ENCODE results near the gene GTF3C5.
A peak's percentile ranks its signal among the peaks of the same experiment; 100 is the strongest.

The GTF3C5 gene

GRCh38 chr9:133051281-133051900 is 20.6 kb downstream of the GTF3C5 start:
- H3K27me3 ChIP-seq (ENCODE audit: control insufficient read depth in 3 of 3, insufficient read depth in 3 of 3, low read depth in 1 of 3, low read length in 3 of 3) = no peaks in the 10 kb centered on the region
- no CpG with 5 or more reads among the region's 20 CpGs for WGBS, 2 donors (ENCODE audit: extremely low coverage in 2 of 2, insufficient read length in 2 of 2, insufficient replicate concordance in 1 of 2)
- no peak overlapping the region for H3K4ac ChIP-seq (ENCODE audit: low read length)
- H4K8ac ChIP-seq (ENCODE audit: low read depth, low read length) = no peak overlapping the region
- no peak overlapping the region for H3K27ac ChIP-seq (replicated peaks; ENCODE audit: low read length)
- no peak overlapping the region for H3K14ac ChIP-seq (ENCODE audit: low read length)
- no peak overlapping the region for H4K91ac ChIP-seq (ENCODE audit: low read depth, low read length, poor library complexity)
- peaks cover 66 to 97% of the 10 kb centered on the region in 2 donors for H3K36me3 ChIP-seq (replicated peaks in 1 of 2; ENCODE audit: control insufficient read depth in 2 of 2, insufficient read depth in 2 of 2, low read length in 2 of 2)
- H2BK5ac ChIP-seq (ENCODE audit: low read length) = no peak overlapping the region
- H2BK120ac ChIP-seq (ENCODE audit: low read depth, low read length) = no peak overlapping the region
- no peaks in the 10 kb centered on the region for H3K4me1 ChIP-seq (ENCODE audit: control insufficient read depth in 2 of 2, insufficient read depth in 1 of 2, low read depth in 1 of 2, low read length in 2 of 2)
- H2AK5ac ChIP-seq (ENCODE audit: low read depth, low read length) = no peak overlapping the region
- H3K4me2 ChIP-seq (ENCODE audit: insufficient read depth, low read length, poor library complexity, severe bottlenecking) = no peak overlapping the region
- DNase-seq (ENCODE audit: low spot score) = no peak
- no peak overlapping the region for H2AFZ ChIP-seq (ENCODE audit: low read length)
- H2BK15ac ChIP-seq (ENCODE audit: low read length) = no peak overlapping the region
- H3K9ac ChIP-seq (ENCODE audit: low read depth, low read length, poor library complexity) = no peak overlapping the region
- H3K9me3 ChIP-seq (replicated peaks in 1 of 2; ENCODE audit: control insufficient read depth in 2 of 2, insufficient read depth in 1 of 2, low read depth in 1 of 2, low read length in 2 of 2) = no peaks in the 10 kb centered on the region
- no peak overlapping the region for H3K23ac ChIP-seq (ENCODE audit: low read depth, low read length, poor library complexity)
- H3K79me1 ChIP-seq (ENCODE audit: low read depth, low read length) = peaks cover 7% of the 10 kb centered on the region
- H3K18ac ChIP-seq (ENCODE audit: low read length) = no peak overlapping the region
- H3K4me3 ChIP-seq (ENCODE audit: low read length in 2 of 2) = peak overlapping the region in 1 of 2 donors; percentile 50
- no peak overlapping the region for H2BK12ac ChIP-seq (ENCODE audit: low read length)

- Histone ChIP-seq H2BK15ac (ENCODE audit: low read length) (no peak overlapping the region), H2BK120ac (ENCODE audit: low read depth, low read length) (no peak overlapping the region), H3K4ac (ENCODE audit: low read length) (no peak overlapping the region), H3K9me3 (replicated peaks in 1 of 2; ENCODE audit: control insufficient read depth in 2 of 2, insufficient read depth in 1 of 2, low read depth in 1 of 2, low read length in 2 of 2) (no peaks in the 10 kb centered on the region), H2AFZ (ENCODE audit: low read length) (no peak overlapping the region), H2AK5ac (ENCODE audit: low read depth, low read length) (no peak overlapping the region), H4K8ac (ENCODE audit: low read depth, low read length) (peak overlapping the region; percentile 32), H3K18ac (ENCODE audit: low read length) (no peak overlapping the region), H3K4me2 (ENCODE audit: insufficient read depth, low read length, poor library complexity, severe bottlenecking) (no peak overlapping the region), H3K27me3 (ENCODE audit: control insufficient read depth in 3 of 3, insufficient read depth in 3 of 3, low read depth in 1 of 3, low read length in 3 of 3) (no peaks in the 10 kb centered on the region), H3K23ac (ENCODE audit: low read depth, low read length, poor library complexity) (no peak overlapping the region), H3K4me3 (ENCODE audit: low read length in 2 of 2) (peak overlapping the region in 1 of 2 donors; percentile 50), H3K36me3 (replicated peaks in 1 of 2; ENCODE audit: control insufficient read depth in 2 of 2, insufficient read depth in 2 of 2, low read length in 2 of 2) (peaks cover 65 to 97% of the 10 kb centered on the region in 2 donors), H4K91ac (ENCODE audit: low read depth, low read length, poor library complexity) (no peak overlapping the region), H2BK12ac (ENCODE audit: low read length) (no peak overlapping the region), H3K4me1 (ENCODE audit: control insufficient read depth in 2 of 2, insufficient read depth in 1 of 2, low read depth in 1 of 2, low read length in 2 of 2) (no peaks in the 10 kb centered on the region), H3K9ac (ENCODE audit: low read depth, low read length, poor library complexity) (no peak overlapping the region), H3K27ac (replicated peaks; ENCODE audit: low read length) (no peak overlapping the region), H3K14ac (ENCODE audit: low read length) (no peak overlapping the region), H2BK5ac (ENCODE audit: low read length) (no peak overlapping the region), H3K79me1 (ENCODE audit: low read depth, low read length) (peaks cover 7% of the 10 kb centered on the region)
- no CpG with 5 or more reads among the region's 9 CpGs for WGBS, 2 donors (ENCODE audit: extremely low coverage in 2 of 2, insufficient read length in 2 of 2, insufficient replicate concordance in 1 of 2)
- no peak for DNase-seq (ENCODE audit: low spot score)
Measured at GRCh38 chr9:133051966-133052539, 21.3 kb downstream of the GTF3C5 start.

GRCh38 chr9:133054194-133054890 is 23.5 kb downstream of the GTF3C5 start:
- Histone ChIP-seq H2BK12ac (ENCODE audit: low read length) (no peak overlapping the region), H3K9ac (ENCODE audit: low read depth, low read length, poor library complexity) (no peak overlapping the region), H3K4me2 (ENCODE audit: insufficient read depth, low read length, poor library complexity, severe bottlenecking) (no peak overlapping the region), H2BK15ac (ENCODE audit: low read length) (no peak overlapping the region), H3K36me3 (replicated peaks in 1 of 2; ENCODE audit: control insufficient read depth in 2 of 2, insufficient read depth in 2 of 2, low read length in 2 of 2) (peaks cover 63 to 93% of the 10 kb centered on the region in 2 donors), H2BK5ac (ENCODE audit: low read length) (no peak overlapping the region), H2AK5ac (ENCODE audit: low read depth, low read length) (no peak overlapping the region), H3K23ac (ENCODE audit: low read depth, low read length, poor library complexity) (peak overlapping the region; percentile 53), H3K4me3 (ENCODE audit: low read length in 2 of 2) (no peak overlapping the region), H3K27ac (replicated peaks; ENCODE audit: low read length) (no peak overlapping the region), H2BK120ac (ENCODE audit: low read depth, low read length) (no peak overlapping the region), H3K27me3 (ENCODE audit: control insufficient read depth in 3 of 3, insufficient read depth in 3 of 3, low read depth in 1 of 3, low read length in 3 of 3) (no peaks in the 10 kb centered on the region), H2AFZ (ENCODE audit: low read length) (no peak overlapping the region), H3K18ac (ENCODE audit: low read length) (no peak overlapping the region), H4K8ac (ENCODE audit: low read depth, low read length) (no peak overlapping the region), H3K14ac (ENCODE audit: low read length) (no peak overlapping the region), H4K91ac (ENCODE audit: low read depth, low read length, poor library complexity) (no peak overlapping the region), H3K4me1 (ENCODE audit: control insufficient read depth in 2 of 2, insufficient read depth in 1 of 2, low read depth in 1 of 2, low read length in 2 of 2) (no peaks in the 10 kb centered on the region), H3K79me1 (ENCODE audit: low read depth, low read length) (peaks cover 7% of the 10 kb centered on the region), H3K9me3 (replicated peaks in 1 of 2; ENCODE audit: control insufficient read depth in 2 of 2, insufficient read depth in 1 of 2, low read depth in 1 of 2, low read length in 2 of 2) (no peaks in the 10 kb centered on the region), H3K4ac (ENCODE audit: low read length) (no peak overlapping the region)
- no peak for DNase-seq (ENCODE audit: low spot score)
- WGBS, 2 donors (ENCODE audit: extremely low coverage in 2 of 2, insufficient read length in 2 of 2, insufficient replicate concordance in 1 of 2) = no CpG with 5 or more reads among the region's 24 CpGs

GRCh38 chr9:133054966-133055365 is 24.2 kb downstream of the GTF3C5 start:
- no peak overlapping the region for H3K4me3 ChIP-seq (ENCODE audit: low read length in 2 of 2)
- H4K8ac ChIP-seq (ENCODE audit: low read depth, low read length) = no peak overlapping the region
- no peak for DNase-seq (ENCODE audit: low spot score)
- no peak overlapping the region for H3K23ac ChIP-seq (ENCODE audit: low read depth, low read length, poor library complexity)
- no peak overlapping the region for H3K4me2 ChIP-seq (ENCODE audit: insufficient read depth, low read length, poor library complexity, severe bottlenecking)
- no peak overlapping the region for H3K9ac ChIP-seq (ENCODE audit: low read depth, low read length, poor library complexity)
- no peak overlapping the region for H2BK12ac ChIP-seq (ENCODE audit: low read length)
- peaks cover 5% of the 10 kb centered on the region for H3K79me1 ChIP-seq (ENCODE audit: low read depth, low read length)
- no peaks in the 10 kb centered on the region for H3K27me3 ChIP-seq (ENCODE audit: control insufficient read depth in 3 of 3, insufficient read depth in 3 of 3, low read depth in 1 of 3, low read length in 3 of 3)
- no peak overlapping the region for H2AFZ ChIP-seq (ENCODE audit: low read length)
- no peak overlapping the region for H2AK5ac ChIP-seq (ENCODE audit: low read depth, low read length)
- H3K36me3 ChIP-seq (replicated peaks in 1 of 2; ENCODE audit: control insufficient read depth in 2 of 2, insufficient read depth in 2 of 2, low read length in 2 of 2) = peaks cover 60 to 89% of the 10 kb centered on the region in 2 donors
- H2BK15ac ChIP-seq (ENCODE audit: low read length) = no peak overlapping the region
- H3K14ac ChIP-seq (ENCODE audit: low read length) = no peak overlapping the region
- H3K4ac ChIP-seq (ENCODE audit: low read length) = no peak overlapping the region
- no peak overlapping the region for H2BK5ac ChIP-seq (ENCODE audit: low read length)
- no peak overlapping the region for H2BK120ac ChIP-seq (ENCODE audit: low read depth, low read length)
- H3K18ac ChIP-seq (ENCODE audit: low read length) = no peak overlapping the region
- H3K4me1 ChIP-seq (ENCODE audit: control insufficient read depth in 2 of 2, insufficient read depth in 1 of 2, low read depth in 1 of 2, low read length in 2 of 2) = peaks cover 3 to 4% of the 10 kb centered on the region in 2 donors
- no peak overlapping the region for H4K91ac ChIP-seq (ENCODE audit: low read depth, low read length, poor library complexity)
- H3K9me3 ChIP-seq (replicated peaks in 1 of 2; ENCODE audit: control insufficient read depth in 2 of 2, insufficient read depth in 1 of 2, low read depth in 1 of 2, low read length in 2 of 2) = no peaks in the 10 kb centered on the region
- WGBS, 2 donors (ENCODE audit: extremely low coverage in 2 of 2, insufficient read length in 2 of 2, insufficient replicate concordance in 1 of 2) = no CpG with 5 or more reads among the region's 16 CpGs
- no peak overlapping the region for H3K27ac ChIP-seq (replicated peaks; ENCODE audit: low read length)

Data from neuronal stem cell (in vitro differentiated cells).